Hematopoietic multipotent progenitor cell treated with erythropoietin and hydrocortisone succinate and interleukin-3 and kit ligand, for 15 days (in vitro differentiated cells): ENCODE results near the gene RAB11A.

Experiments used
- DNase-seq: peaks from one replicate; pipeline ENCODE4 v3.0.0-alpha.2; 2015; ENCODE audit warnings: low spot score

The RAB11A gene

DNA sequence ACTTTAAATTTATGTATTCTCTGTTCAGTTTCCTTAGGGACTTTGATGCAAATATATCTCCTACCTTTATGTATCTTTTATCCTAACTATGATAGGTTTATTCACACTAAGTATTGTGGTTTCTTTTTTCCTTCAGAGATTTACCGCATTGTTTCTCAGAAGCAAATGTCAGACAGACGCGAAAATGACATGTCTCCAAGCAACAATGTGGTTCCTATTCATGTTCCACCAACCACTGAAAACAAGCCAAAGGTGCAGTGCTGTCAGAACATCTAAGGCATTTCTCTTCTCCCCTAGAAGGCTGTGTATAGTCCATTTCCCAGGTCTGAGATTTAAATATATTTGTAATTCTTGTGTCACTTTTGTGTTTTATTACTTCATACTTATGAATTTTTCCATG is 18.3 kb downstream of the RAB11A start:
- no peak for DNase-seq

- DNase-seq = no peak
Measured at GRCh38 chr15:65888981-65889380, 19.7 kb downstream of the RAB11A start.

- no peak for DNase-seq
Measured at GRCh38 chr15:65893060-65893459, 23.8 kb downstream of the RAB11A start.

DNA sequence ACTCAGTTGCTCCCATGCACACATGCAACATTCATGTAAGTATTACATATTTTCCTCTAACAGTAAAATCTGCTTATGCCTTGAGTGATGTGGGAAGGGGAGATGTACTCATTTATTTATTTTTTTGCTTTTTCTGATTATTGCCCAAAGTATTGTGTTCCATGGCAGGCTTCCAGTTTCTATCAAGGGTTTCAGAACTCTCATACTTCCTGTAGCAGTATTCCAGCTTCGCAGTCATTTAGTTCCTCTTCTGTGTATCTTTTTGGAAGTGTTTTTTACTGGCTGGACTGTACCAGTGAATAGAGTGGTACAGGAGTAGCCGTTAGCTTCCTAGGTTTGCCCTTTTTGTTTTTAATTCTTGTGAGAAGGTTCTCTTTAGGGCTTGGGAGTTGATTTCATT is 26.9 kb downstream of the RAB11A start:
- no peak for DNase-seq

DNA sequence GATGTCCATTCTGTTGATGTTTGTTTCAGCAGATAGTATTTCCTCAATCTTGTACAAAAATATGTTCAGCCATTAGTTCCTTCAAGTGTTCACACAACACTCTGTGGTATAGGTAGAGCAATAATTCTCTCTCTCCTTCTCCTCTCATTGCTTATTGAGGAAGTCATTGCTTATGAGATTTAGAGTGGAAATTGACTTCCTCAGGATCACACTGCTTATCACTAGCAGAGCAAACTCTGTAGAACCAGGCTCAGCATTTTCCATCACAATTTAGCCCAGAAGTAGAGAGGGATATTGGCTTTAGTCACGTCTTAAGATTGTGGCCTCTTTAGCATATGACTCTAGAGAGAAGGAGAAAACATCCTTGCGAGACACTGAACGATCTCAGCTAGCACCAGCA is 31.2 kb downstream of the RAB11A start:
- no peak for DNase-seq

DNA sequence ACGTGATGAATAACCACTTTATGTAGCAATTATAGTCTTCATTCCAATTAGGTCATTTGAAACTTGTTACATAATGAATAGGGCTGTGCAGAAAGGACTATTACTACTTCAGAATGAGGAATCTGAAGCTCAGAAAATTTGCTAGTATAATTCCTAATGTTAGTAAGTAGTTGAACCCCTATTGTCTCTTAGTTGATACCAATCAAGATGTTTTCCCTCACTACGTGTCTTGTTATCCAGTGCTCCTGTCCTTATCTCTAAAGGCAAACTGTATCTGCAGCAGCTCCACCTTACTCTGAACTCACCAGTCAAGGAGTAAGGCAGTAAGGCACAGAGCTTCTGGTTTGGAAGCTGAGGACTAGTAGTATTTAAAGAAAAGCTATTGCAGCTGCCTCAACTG is 32.0 kb downstream of the RAB11A start:
- no peak for DNase-seq

DNA sequence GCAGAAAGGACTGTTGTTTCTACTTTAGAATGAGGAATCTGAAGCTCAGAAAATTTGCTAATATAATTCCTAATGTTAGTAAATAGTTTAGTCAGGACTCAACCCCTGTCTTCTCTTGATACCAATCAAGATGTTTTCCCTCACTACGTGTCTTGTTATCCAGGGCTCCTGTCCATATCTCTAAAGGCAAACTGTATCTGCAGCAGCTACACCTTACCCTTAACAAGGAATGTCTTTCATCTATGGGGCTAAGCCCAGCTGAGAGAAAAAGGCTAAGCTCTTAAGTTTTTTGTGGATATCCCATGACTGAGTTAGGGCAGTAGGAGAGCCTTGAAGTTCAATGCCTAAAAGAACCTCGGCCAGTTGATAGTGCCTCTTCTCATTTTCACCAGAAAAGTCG is 32.5 kb downstream of the RAB11A start:
- no peak for DNase-seq

GRCh38 chr15:65902373-65902772 is 33.1 kb downstream of the RAB11A start:
- DNase-seq = no peak

DNA sequence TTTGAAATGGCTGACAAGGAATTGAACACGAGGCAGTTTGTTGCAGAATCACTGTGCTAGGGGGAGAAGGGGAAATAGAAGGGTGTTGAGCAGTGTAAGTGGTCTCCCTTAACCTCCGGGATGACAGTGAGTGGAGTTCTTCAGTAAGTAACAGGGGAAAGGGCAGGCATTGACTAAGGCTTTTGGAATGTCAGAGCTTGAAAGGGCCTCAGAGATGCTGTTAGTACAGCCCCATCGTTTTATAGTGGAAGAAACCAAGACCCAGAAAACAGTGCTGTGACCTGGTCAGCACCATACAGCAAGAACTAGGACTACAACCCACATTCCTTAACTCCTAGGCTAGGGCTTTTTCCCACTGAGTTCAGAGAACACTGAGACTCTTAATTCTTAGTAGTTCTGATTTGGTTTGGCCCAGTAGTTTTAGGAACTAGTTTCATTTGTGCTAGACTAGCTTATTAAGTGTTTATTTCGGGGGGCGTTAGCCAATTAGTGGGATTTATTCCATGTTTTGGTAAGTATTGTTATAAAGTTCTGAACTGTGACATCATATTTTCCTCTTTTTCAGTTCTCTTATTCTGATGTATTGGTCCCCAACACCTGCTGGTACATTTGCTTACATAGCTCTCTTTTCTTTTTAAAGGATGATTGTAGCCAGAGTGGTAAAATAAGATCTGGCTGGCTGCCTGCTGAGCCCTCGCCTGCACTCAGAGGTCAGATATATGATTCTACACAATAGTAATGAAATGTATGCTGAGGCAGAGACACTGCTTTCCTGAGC is 34.2 kb downstream of the RAB11A start:
- no peak for DNase-seq

GRCh38 chr15:65904301-65904700 is 35.0 kb downstream of the RAB11A start:
- DNase-seq = no peak

- no peak for DNase-seq
Measured at GRCh38 chr15:65906396-65906795, 37.1 kb downstream of the RAB11A start.

- no peak for DNase-seq
Measured at GRCh38 chr15:65907661-65908060, 38.4 kb downstream of the RAB11A start.

GRCh38 chr15:65908876-65909275 is 39.6 kb downstream of the RAB11A start:
- DNase-seq = no peak

GRCh38 chr15:65909831-65910230 is 40.5 kb downstream of the RAB11A start:
- DNase-seq = no peak

GRCh38 chr15:65910341-65910740 is 41.0 kb downstream of the RAB11A start:
- DNase-seq = no peak

DNA sequence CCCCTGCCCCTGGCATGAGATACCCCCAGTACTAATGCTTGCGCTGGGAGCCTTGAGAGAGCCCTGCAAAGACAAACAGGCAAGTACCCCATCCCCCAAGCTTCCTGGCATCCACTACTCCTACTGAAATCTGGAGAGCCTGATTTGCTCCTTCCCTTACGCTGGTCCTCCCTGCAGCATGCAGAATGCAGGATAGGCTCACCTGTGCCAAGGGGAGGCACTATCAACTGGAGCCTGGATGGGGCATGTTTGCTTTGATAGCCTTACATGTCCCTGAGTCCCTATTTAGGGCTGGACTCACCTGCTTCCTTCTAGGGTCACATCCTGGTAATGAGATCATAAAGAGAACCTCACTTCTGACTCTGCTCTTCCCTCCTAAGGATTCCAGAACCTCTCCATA is 42.9 kb downstream of the RAB11A start:
- no peak for DNase-seq

- no peak for DNase-seq
Measured at GRCh38 chr15:65913631-65914199, 44.4 kb downstream of the RAB11A start.

GRCh38 chr15:65914386-65914785 is 45.1 kb downstream of the RAB11A start:
- no peak for DNase-seq

DNA sequence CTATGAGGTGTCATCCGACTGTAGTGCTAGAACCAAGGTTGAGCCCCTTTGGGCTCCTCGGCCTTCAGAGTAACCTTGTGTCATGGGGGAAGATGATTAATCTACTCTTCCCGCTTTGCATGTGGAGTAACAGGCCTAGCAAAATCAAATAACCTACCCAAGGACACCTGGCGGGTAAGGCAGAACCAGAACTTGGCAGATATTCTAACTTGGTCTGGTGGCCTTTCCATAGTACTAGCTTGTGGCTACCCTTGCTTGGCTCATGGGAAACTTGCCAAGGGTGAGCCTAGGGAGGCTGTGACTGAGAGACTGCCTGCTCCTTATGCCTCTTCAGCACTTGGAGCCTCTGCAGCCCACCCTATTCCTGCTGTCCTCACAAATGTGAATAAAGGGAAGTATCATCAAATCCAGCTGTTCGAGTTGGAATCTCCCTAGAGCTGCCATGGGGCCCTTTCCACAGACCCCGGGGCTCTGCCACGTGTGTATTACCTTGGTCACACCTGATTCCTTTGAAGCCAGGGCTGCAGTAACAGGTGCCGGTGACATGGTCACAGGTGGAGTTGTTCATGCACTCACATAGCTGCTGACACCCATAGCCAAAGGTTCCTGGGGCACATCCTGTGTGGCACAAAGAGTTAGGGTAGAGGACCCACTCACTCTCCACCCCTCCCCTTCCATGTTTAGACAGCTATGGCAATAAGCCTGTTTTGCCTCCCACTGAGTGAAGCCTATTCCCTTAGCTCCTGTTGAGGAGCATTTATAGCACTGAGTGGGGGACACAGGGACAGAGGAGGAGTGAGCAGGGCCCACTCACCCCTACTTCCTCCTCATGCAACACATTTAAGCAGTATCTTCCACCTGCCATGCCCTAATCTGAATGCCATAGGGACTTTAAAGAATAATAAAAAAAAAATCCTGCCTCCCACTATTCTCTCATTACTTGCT is 46.0 kb downstream of the RAB11A start:
- no peak for DNase-seq

DNA sequence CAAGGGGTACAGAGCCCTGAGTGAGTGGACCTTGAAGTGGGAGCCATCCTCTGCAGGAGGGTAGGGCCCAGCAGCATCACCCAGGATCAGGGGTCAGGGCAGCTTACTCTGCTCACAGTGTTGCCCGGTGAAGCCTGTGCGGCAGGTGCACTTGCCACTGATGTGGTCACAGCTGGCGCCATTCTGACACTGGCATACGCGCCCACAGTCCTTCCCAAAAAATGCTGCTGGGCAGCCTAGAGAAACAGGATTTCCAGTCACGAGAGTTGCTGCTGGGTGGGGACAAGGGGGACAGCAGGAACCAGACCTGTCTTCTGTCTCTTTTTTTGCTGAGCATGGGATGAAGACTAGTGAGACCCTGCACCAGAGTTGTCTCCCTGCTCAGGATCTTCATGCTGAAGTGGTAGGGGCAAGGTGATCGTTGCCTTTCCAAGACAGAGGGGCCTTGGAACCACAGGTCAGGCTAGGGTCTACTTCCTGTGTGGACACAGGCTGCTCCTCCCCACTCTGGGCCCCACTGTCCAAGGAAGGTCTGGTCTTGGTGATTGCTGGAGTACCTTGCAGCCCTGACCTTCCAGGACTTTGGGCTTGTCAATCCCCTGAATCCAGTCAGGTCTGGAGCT is 46.9 kb downstream of the RAB11A start:
- DNase-seq = no peak

GRCh38 chr15:65916664-65917406 is 47.5 kb downstream of the RAB11A start:
- DNase-seq = no peak

- DNase-seq = no peak
Measured at GRCh38 chr15:65917407-65917756, 48.1 kb downstream of the RAB11A start.
